Tibial nerve (tissue), 4 donors: ENCODE measurements around the gene PARN. TPM values are rescaled to one million over a fixed set of nuclear protein-coding genes. Genes with fewer than 3 reads are reported as not detected.
"Not testable (repeated sequence)": the region's sequence is repeated elsewhere in the genome, so short reads cannot be mapped to it uniquely, and the experiment has no call there.

Source experiments
- DNase-seq, 2 donors: peaks; one replicate each; pipeline ENCODE4 v3.0.0-alpha.2; 2019; ENCODE audit warnings: low spot score in 2 of 2
- H3K27ac ChIP-seq, 4 donors: fragments of 200-600 bp; sonication (generic) in 3 of 4; one replicate each; pipeline ENCODE4 v1.5.1; 2017 to 2019; ENCODE audit warnings: mild to moderate bottlenecking in 1 of 4
- H3K27me3 ChIP-seq, 2 donors: fragments of 200-600 bp; sonication (generic) in 1 of 2; one replicate each; pipeline versions ENCODE4 v1.5.1 to v1.6.0; 2017 to 2019
- H3K36me3 ChIP-seq, 3 donors: fragments of 200-600 bp; sonication (generic); one replicate each; pipeline ENCODE4 v1.5.1; 2018 to 2019
- H3K4me1 ChIP-seq, 4 donors: fragments of 200-600 bp; sonication (generic) in 3 of 4; one replicate each; pipeline ENCODE4 v1.5.1; 2017 to 2019
- H3K4me3 ChIP-seq, 4 donors: fragments of 200-600 bp; sonication (generic) in 3 of 4; one replicate each; pipeline ENCODE4 v1.5.1; 2017 to 2019; ENCODE audit warnings: mild to moderate bottlenecking in 1 of 4, moderate library complexity in 1 of 4
- H3K9me3 ChIP-seq, 4 donors: fragments of 200-600 bp; sonication (generic) in 3 of 4; one replicate each; pipeline ENCODE4 v1.5.1; 2017 to 2019
- CTCF ChIP-seq, 5 experiments: fragments of 200-600 bp in 3 of 5; fragments of 450-650 bp in 2 of 5; sonication (generic) in 3 of 5; IDR thresholded peaks; one replicate each; pipeline ENCODE4 v1.5.1; 2016 to 2019; ENCODE audit warnings: antibody characterized with exemption in 5 of 5, mild to moderate bottlenecking in 3 of 5, moderate library complexity in 2 of 5
- EP300 ChIP-seq, 2 donors: sonication (generic); formaldehyde crosslinking; IDR thresholded peaks; one replicate each; pipeline ENCODE4 v1.6.1; 2017; ENCODE audit warnings: antibody characterized with exemption in 2 of 2, mild to moderate bottlenecking in 1 of 2
- POLR2A ChIP-seq, 2 donors: fragments of 450-650 bp; IDR thresholded peaks; one replicate each; pipeline ENCODE4 v1.6.1; 2017; ENCODE audit warnings: antibody characterized with exemption in 2 of 2, mild to moderate bottlenecking in 2 of 2, moderate library complexity in 2 of 2
- WGBS, 2 donors: methylation state at CpG; one replicate each; pipeline ENCODE4 v1.1.5; 2018; 5-methylcytosine and 5-hydroxymethylcytosine counted together
- total RNA-seq, 4 donors: library from RNA; depleted of rRNA; stranded (reverse); fragments of >200 nt; gene quantifications; one replicate each; pipeline ENCODE4 v1.1.0, GENCODE V29; 2016

The PARN gene
- total RNA-seq, 4 donors from 2014 or later = 36.5 to 49.8 (median 40.6) TPM

- H3K4me1 ChIP-seq = no peaks in the 10 kb centered on the region
- no peak for TF ChIP-seq POLR2A (IDR thresholded peaks at IDR 0.05)
- TF ChIP-seq EP300 (IDR thresholded peaks at IDR 0.05) = no peak
- no peak for TF ChIP-seq CTCF (IDR thresholded peaks at IDR 0.05)
- no peaks in the 10 kb centered on the region for H3K9me3 ChIP-seq
- no peak overlapping the region for H3K27ac ChIP-seq
- no peak overlapping the region for H3K4me3 ChIP-seq
- no peak for DNase-seq
- peaks cover 0 to 58% (median 0%) of the 10 kb centered on the region in 3 donors for H3K36me3 ChIP-seq
- whole genome bisulfite sequencing, 2 donors = 79 to 83% methylated on average over 13 of the region's 13 CpGs
- H3K27me3 ChIP-seq = no peaks in the 10 kb centered on the region
These were observed 193.6 kb downstream of the PARN start for GRCh38 chr16:14436401-14436955.

GRCh38 chr16:14434860-14435259, 195.2 kb downstream of the PARN start:
- DNase-seq = no peak
- no peaks in the 10 kb centered on the region for H3K27me3 ChIP-seq
- peaks cover 0 to 70% (median 0%) of the 10 kb centered on the region in 3 donors for H3K36me3 ChIP-seq
- H3K9me3 ChIP-seq = no peaks in the 10 kb centered on the region
- H3K27ac ChIP-seq = no peak overlapping the region
- H3K4me1 ChIP-seq = no peaks in the 10 kb centered on the region
- 77 to 89% methylated on average over 8 of the region's 8 CpGs for WGBS, 2 donors
- TF ChIP-seq EP300 (IDR thresholded peaks at IDR 0.05) = no peak
- TF ChIP-seq CTCF (IDR thresholded peaks at IDR 0.05) = no peak
- TF ChIP-seq POLR2A (IDR thresholded peaks at IDR 0.05) = no peak
- H3K4me3 ChIP-seq = no peak overlapping the region

- H3K27me3 ChIP-seq, H3K9me3 ChIP-seq, DNase-seq, H3K27ac ChIP-seq, H3K4me3 ChIP-seq: not testable (repeated sequence)
- Histone ChIP-seq H3K4me1 (peaks cover 0 to 13% (median 0%) of the 10 kb centered on the region in 4 donors), H3K36me3 (peaks cover 0 to 36% (median 0%) of the 10 kb centered on the region in 3 donors)
- 90 to 91% methylated on average over 14 of the region's 14 CpGs for WGBS, 2 donors
These were observed 201.0 kb downstream of the PARN start for GRCh38 chr16:14428971-14429637.

DNA sequence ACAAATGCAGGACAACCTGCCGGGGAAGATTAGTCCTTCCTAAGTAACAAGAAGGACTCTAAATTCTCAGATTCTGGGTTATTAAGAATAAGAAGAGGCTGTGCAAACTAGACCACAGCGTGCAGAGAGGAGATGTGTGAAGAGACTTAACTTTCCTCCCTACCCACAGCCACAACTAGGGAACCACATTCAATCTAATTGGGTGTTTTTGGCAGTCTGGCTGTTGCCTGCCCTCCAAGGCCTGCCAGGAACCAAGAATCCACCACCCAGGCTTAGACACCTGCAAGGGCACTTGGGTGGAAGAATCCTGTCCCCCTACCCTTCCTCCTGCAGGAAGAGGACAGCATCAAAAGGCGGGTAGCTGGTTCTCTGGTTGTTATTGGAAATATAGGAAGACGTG, 202.0 kb downstream of the PARN start:
- WGBS, 2 donors = 86 to 87% methylated on average over 4 of the region's 4 CpGs
- Histone ChIP-seq H3K4me3 (no peak overlapping the region), H3K9me3 (no peaks in the 10 kb centered on the region), H3K27me3 (no peaks in the 10 kb centered on the region), H3K36me3 (peaks cover 0 to 29% (median 0%) of the 10 kb centered on the region in 3 donors), H3K27ac (peak overlapping the region in 2 of 4 donors; percentile 64 to 66), H3K4me1 (peaks cover 0 to 13% (median 0%) of the 10 kb centered on the region in 4 donors)
- no peak for TF ChIP-seq POLR2A (IDR thresholded peaks at IDR 0.05)
- no peak for TF ChIP-seq EP300 (IDR thresholded peaks at IDR 0.05)
- TF ChIP-seq CTCF (IDR thresholded peaks at IDR 0.05) = no peak
- no peak for DNase-seq

GRCh38 chr16:14427371-14427948, 202.6 kb downstream of the PARN start:
- TF ChIP-seq EP300 (IDR thresholded peaks at IDR 0.05) (no peak), POLR2A (IDR thresholded peaks at IDR 0.05) (no peak), CTCF (IDR thresholded peaks at IDR 0.05) (no peak)
- Histone ChIP-seq H3K27ac (peak overlapping the region in 1 of 4 donors; percentile 66), H3K36me3 (peaks cover 0 to 23% (median 0%) of the 10 kb centered on the region in 3 donors), H3K27me3 (no peaks in the 10 kb centered on the region), H3K4me3 (no peak overlapping the region), H3K9me3 (no peaks in the 10 kb centered on the region), H3K4me1 (peaks cover 0 to 13% (median 0%) of the 10 kb centered on the region in 4 donors)
- DNase-seq = no peak
- WGBS, 2 donors = 31 to 48% methylated on average over 9 of the region's 9 CpGs
